GM21360 (cell line): Measurements from ENCODE around the gene TMEM37.
A peak's percentile ranks its signal among the peaks of the same experiment; 100 is the strongest.
"Not testable (repeated sequence)": the region's sequence is repeated elsewhere in the genome, so short reads cannot be mapped to it uniquely, and the experiment has no call there.

Source experiments
- ATAC-seq: cut with Tn5 transposase; IDR thresholded peaks from one replicate; pipeline ENCODE4 v1.9.1; 2021; ENCODE audit warnings: mild to moderate bottlenecking, moderate library complexity; ENCODE audit not compliant: unreplicated experiment

TMEM37 gene

GRCh38 chr2:119431155-119431975, at the start of gene TMEM37:
TSS of gene TMEM37 (plus strand) at chr2:119431854. CDS start at chr2:119431904, 50 bp downstream.
- peak; percentile 73 for ATAC-seq

GRCh38 chr2:119383410-119384140, 48.1 kb upstream of the TMEM37 start:
- ATAC-seq = no peak

GRCh38 chr2:119384971-119385370, 46.7 kb upstream of the TMEM37 start:
- no peak for ATAC-seq

GRCh38 chr2:119385466-119385865, 46.2 kb upstream of the TMEM37 start:
- ATAC-seq = no peak

- ATAC-seq = peak; percentile 89
Measured at GRCh38 chr2:119387381-119388129, 44.1 kb upstream of the TMEM37 start.

GRCh38 chr2:119389615-119390306, 41.9 kb upstream of the TMEM37 start:
- ATAC-seq = no peak

GRCh38 chr2:119393971-119394748, 37.5 kb upstream of the TMEM37 start:
- ATAC-seq = no peak

GRCh38 chr2:119397196-119397595, 34.5 kb upstream of the TMEM37 start:
- no peak for ATAC-seq

GRCh38 chr2:119402106-119402505, 29.5 kb upstream of the TMEM37 start:
- no peak for ATAC-seq

GRCh38 chr2:119402645-119403560, 28.8 kb upstream of the TMEM37 start:
- no peak for ATAC-seq

- ATAC-seq = not testable (repeated sequence)
Measured at GRCh38 chr2:119403618-119404017, 28.0 kb upstream of the TMEM37 start.

GRCh38 chr2:119405151-119405550, 26.5 kb upstream of the TMEM37 start:
- no peak for ATAC-seq

- no peak for ATAC-seq
Measured at GRCh38 chr2:119407430-119408220, 24.0 kb upstream of the TMEM37 start.

- no peak for ATAC-seq
Measured at GRCh38 chr2:119408221-119408619, 23.4 kb upstream of the TMEM37 start.

GRCh38 chr2:119409506-119409905, 22.1 kb upstream of the TMEM37 start:
- ATAC-seq = no peak

GRCh38 chr2:119414894-119415293, 16.8 kb upstream of the TMEM37 start:
- ATAC-seq = no peak

GRCh38 chr2:119415630-119416029, 16.0 kb upstream of the TMEM37 start:
- ATAC-seq = no peak

GRCh38 chr2:119416299-119416923, 15.2 kb upstream of the TMEM37 start:
- ATAC-seq = no peak
